CD4-positive, alpha-beta T cell treated with Interleukin-2 at 100 ng/mL for 4 hours (primary cell): ENCODE results near the gene CCDC92B.
"Not testable (repeated sequence)": the region's sequence is repeated elsewhere in the genome, so short reads cannot be mapped to it uniquely, and the experiment has no call there.

Experiments used
- DNase-seq: peaks from one replicate; pipeline ENCODE4 v3.0.0-alpha.2; 2020; ENCODE audit warnings: low spot score

The CCDC92B gene

GRCh38 chr17:2689411-2690164 is 59.9 kb downstream of the CCDC92B start:
- peak; percentile 48 for DNase-seq

GRCh38 chr17:2688351-2689342 is 60.8 kb downstream of the CCDC92B start:
- DNase-seq = no peak

- no peak for DNase-seq
Measured at GRCh38 chr17:2687074-2687418, 62.4 kb downstream of the CCDC92B start.

DNA sequence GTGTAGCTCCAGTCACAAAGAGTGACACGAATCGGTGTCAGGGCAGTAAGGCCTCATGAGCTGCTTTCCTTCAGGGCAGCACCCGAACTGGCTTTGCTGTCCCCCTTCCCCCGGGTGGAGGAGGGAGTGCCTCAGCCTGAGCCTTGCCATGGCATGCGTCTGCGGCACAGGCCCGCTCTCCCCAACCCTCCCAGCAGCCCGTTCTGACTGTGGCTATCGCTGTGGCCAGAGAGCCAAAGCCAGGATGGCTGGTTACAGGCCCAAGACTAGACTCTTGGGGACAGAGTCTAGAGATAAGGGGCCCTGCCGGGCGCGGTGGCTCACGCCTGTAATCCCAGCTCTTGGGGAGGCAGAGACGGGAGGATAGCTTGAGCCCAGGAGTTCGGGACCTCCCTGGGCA is 63.8 kb downstream of the CCDC92B start:
- DNase-seq = no peak

GRCh38 chr17:2684549-2684948 is 64.9 kb downstream of the CCDC92B start:
- DNase-seq = no peak

- no peak for DNase-seq
Measured at GRCh38 chr17:2683912-2684311, 65.5 kb downstream of the CCDC92B start.

DNA sequence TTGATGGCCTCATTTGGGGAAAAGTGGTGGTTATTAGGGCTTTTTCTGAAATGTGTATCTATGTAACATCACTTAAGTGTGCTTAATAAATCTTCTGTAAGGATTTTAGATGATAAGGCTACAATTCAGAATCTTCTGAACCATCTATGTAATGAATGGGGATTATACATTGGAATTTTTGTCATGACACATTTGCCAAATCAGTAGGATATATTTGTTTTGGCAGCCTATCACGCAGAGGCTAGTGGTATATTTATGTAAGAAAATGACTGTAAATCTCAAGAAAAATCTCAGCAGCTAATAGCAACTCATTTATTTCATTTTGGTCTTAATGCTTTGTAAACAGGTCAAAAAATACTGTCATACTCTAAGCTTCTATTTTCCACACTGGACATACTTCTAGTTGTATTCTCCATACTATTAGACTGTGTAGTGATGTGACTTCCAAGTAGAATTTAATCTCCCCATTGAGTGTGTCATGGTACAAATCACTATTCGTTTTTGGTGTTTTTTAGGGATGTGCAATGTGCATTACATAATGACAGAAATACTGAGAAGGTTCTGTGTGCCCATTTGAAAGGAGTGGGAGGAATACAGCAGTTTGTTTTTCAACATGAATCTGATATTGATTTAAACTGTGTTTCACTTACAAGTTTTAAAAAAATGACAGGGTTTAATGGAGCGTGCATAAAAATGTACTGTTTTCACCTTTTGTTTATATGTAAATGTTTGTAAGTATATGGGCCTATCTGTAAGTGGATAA is 67.1 kb downstream of the CCDC92B start:
- DNase-seq = no peak

DNA sequence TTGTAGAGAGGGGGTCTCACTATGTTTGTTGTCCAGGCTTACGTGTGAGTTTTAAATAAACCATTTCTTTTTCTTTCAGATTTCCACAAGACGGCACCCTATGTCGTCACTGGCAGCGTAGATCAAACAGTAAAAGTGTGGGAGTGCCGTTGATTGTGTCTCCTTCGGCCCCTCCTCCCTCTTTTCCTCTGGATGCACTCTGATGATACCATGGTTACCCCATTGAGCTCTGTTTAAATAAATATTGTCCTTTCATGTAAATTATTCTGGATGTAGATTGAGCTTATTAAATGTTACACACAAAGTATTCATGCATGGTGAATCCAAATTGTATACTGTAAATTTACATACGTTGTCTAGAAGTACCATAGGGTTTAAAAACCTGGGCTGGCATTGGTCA is 67.8 kb downstream of the CCDC92B start:
- DNase-seq = no peak

GRCh38 chr17:2680961-2681360 is 68.5 kb downstream of the CCDC92B start:
- no peak for DNase-seq

- not testable (repeated sequence) for DNase-seq
Measured at GRCh38 chr17:2679247-2679646, 70.2 kb downstream of the CCDC92B start.
